ENCODE data around the gene GPRIN2.
"Not testable (repeated sequence)": the region's sequence is repeated elsewhere in the genome, so short reads cannot be mapped to it uniquely, and the experiment has no call there.

GPRIN2 gene

DNA sequence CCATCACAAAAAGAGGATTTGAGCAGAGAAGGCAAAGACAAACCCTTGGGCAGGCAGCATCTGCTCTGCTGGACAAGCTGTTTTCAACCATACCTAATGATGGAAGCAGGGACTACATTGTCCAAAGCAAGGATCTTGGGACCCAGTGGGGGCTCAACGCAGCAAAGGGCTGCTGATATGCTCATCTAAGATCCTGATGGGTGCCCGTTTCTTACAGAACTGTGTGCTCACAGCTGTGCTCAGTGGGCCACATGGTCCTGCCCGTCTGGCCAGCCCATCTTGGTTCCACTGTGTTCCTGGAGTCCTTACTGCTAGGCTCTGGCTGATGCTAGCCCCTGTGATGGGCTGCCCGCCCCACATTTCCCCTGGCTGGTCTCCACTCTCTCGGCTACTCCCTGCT, 36.1 kb downstream of the GPRIN2 start:
- DNase-seq (ENCODE audit: low spot score): no peak

DNA sequence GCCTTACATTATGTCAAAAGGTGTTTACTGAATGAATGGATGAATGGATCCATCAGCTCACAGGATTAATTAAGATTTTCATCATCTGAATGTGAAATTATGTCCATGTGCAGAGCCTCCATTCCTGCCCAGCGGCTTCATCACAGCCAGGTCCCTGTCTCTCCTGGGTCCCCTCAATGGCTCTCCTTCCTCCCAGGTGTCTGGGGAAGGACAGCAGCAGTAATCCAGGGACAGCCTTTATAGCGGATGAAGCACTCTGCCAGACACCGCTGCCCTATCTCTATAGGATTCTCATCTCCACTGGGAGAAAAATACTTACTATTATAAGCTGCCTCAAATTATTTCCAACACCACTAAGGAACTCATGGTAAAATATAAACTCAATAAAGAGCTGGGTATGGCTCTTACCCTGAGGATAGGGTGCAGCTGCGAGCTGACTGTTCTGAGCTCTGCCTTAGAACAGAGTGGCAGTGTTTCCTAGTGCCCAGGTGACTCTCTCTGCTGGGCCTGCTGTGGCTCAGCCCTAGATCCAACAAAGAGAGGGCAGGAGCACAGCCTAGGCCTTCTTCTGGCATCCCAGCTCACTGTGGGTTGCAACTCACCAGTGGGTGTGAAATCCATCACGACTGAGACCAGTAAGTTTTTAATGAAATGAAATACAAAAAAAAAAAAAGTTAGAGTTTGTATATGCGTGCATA, 38.3 kb downstream of the GPRIN2 start:
- no peak for DNase-seq (ENCODE audit: low spot score)

DNA sequence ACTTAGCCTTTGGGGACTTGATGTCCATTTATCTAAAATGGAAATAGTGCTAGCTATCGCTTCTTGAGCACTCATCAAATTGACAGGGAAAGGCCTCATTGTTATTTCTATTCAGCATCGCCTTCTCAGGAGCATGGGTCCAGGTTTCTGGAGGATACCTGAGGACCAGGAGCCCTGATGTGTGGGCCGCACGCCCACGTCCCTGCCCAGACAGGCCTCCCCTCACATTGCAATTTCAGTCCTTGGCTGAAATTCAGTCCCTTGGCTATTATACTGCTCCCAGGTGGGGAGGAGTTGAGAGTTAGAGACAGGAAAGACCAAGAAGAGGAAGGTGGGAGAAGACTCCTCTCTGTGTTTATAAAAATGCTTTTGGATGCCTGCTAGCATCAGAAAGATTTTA, 38.9 kb downstream of the GPRIN2 start:
- DNase-seq (ENCODE audit: low spot score): no peak

DNA sequence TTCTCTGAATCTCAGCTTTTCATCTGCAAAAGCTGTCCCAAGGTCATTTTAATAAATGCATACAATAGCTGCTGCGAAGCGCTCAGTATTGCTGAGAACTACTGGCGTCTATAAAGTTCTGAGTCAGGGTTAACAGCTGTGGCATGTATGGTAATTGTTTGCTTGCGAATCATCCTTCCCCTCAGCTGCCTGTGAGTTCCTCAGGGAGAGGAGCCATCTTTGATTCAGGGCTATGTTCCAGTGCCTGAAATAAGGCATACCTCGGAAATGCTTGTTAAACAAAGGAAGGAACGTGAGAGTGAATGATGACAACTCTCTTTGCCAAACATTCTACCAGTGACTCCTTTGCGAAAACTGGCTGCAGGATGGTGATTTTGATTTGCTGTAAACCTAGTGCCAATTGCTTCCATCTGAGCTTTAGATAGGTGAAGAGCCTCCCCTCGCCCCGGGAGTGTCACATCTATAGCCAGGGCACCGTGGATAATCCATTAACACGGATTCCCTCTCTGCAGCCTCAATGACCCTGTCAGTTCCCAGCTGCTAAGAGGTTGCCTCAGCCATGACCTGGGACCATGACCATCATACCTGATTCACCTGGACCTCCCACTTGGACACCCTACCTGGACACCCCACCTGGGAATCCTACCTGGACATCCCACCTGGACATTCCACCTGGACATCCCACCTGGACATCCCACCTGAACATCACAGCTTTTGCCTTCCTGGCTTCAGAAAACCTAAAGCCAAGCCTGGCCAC, 39.6 kb downstream of the GPRIN2 start:
- DNase-seq (ENCODE audit: low spot score): no peak

DNA sequence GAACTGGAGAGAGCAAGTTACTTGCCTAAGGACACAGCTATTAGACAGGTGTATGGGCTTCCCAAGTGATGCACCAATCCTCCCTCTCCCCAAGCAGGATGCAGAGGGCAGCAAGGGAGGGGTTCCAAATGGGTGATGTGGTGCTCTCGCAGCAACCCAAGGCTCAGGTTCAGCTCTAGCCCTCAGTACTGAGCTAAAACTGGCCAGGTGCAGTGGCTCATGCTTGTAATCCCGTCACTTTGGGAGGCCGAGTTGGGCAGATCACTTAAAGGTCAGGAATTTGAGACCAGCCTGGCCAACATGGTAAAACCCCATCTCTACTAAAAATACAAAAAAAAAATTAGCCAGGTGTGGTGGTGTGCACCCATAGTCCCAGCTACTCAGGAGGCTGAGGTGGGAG, 40.7 kb downstream of the GPRIN2 start:
- DNase-seq (ENCODE audit: low spot score): no peak

DNA sequence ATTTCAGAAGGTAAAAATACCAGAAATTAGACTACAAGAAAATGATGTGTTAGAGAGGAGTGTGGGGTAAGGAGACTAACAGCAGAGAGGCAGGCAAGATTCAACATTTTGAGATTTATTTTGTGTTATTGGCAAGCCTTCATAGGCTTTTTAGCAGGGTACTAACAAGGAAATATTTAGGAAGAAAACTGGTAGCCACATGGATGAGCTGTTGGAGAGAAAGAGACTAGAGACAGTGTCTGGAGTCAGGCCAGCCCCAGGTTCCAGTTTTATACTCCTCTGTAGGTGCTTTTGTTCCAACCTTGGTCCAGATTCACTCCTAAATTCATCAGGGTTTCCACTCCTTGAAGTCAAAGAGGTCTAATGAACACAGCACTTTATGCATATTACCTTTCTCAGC, 41.1 kb downstream of the GPRIN2 start:
- DNase-seq (ENCODE audit: low spot score): no peak

DNA sequence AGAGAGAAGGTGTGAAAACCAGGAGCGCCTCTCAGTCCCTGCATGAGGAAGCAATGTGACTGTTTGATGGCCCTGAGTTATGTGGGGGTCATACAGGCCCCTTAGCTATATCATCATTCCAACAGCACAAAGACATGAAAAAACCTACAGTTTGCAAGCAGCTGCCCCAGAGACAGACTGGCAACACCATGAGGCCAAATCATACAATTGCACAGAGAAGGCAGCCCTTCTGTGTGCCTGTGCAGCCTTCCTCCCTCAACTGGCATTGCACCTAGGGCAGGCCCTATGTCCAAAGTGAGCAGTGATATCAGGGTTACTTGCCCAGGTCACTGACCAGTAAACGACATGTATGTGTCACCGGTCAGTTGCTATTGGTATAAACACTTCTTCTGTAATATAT, 41.6 kb downstream of the GPRIN2 start:
- no peak for DNase-seq (ENCODE audit: low spot score)

DNA sequence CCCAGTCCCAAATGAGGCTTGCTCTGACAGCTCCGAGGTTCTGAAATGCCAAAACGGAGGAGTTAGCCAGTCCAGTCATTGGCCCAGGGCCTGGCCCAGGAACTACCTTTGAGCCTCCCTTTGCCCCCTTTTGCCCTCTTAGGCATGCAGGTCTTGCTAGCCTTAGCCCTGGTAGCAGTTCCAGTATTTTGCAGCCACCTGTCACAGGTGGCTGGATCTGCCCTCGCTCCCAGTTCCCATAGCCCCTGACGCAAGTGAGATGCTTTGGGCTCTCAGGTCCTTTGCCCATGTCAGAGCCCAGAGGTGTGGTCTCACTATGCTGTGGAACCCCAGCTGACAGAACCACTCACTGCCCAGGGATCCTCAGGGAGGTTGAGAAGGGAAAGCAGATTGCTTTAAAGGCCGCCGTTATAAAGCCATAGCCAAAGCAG, 42.0 kb downstream of the GPRIN2 start:
- no peak for DNase-seq (ENCODE audit: low spot score)

DNA sequence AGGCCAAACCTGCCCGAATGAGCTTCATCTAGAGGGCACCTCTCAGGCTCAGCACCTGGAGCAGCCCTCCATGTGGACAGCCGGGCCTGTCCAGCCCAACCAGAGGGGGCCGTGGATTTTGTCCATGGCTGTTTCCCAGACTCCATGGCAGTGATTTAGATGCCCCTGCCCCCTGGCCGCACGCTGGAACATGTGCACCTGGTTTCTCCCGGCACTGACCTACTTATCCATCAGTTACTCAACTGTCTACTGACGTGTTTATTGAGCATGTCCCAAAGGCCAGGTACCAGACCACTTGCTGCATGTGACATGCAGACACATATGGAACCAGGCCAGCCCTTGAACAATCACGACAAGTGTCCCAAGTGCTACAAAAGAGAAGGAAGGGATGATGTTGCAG, 43.1 kb downstream of the GPRIN2 start:
- not testable (repeated sequence) for DNase-seq (ENCODE audit: low spot score)

DNA sequence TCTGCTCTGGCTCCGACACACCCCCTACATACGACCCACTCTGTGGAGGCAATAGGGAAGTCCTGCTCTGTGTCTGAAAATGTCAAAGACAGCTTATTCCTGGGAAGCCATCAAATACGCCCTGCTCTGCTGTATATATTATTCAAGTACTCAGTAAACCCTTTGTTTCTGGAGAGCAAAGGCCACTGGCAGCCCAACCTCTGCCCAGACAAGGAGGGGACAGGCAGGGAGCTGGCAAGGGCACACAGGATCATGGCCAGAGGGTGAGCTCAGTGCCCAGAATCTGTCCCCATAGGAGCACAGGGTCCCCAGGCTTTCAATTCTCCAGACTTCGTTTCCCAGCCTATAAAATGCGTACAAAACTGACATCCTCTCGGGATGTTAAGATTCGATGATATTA, 43.7 kb downstream of the GPRIN2 start:
- not testable (repeated sequence) for DNase-seq (ENCODE audit: low spot score)

DNA sequence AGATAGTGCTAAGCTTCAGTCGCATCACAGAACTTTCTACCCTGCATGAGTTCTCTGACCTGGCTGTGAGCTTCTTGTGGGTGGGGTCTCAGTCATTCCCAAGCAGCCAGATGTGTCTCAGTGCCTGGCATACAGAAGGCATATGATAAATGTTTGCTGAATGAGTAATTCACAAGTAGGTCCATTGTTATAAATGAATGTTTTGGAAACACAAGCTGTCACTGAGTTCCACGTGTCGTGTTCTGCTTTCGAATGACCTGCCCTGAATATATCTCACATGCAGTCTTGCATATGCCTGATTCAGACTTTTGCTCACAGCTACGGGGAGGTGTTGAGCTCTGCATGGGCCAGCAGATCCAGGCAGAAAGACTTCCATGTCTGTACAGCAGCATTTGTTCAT, 44.5 kb downstream of the GPRIN2 start:
- DNase-seq (ENCODE audit: low spot score): not testable (repeated sequence)
